ENCODE data around the gene RNF26. TPM values are rescaled to one million over a fixed set of nuclear protein-coding genes. Genes with fewer than 3 reads are reported as not detected.

RNF26 gene
- total and polyA plus RNA-seq, 2 of the 13 experiments (the other 11 are each of a cell fraction or from before 2014, with no cell fraction given) = 11.9 to 26.3 TPM

DNA sequence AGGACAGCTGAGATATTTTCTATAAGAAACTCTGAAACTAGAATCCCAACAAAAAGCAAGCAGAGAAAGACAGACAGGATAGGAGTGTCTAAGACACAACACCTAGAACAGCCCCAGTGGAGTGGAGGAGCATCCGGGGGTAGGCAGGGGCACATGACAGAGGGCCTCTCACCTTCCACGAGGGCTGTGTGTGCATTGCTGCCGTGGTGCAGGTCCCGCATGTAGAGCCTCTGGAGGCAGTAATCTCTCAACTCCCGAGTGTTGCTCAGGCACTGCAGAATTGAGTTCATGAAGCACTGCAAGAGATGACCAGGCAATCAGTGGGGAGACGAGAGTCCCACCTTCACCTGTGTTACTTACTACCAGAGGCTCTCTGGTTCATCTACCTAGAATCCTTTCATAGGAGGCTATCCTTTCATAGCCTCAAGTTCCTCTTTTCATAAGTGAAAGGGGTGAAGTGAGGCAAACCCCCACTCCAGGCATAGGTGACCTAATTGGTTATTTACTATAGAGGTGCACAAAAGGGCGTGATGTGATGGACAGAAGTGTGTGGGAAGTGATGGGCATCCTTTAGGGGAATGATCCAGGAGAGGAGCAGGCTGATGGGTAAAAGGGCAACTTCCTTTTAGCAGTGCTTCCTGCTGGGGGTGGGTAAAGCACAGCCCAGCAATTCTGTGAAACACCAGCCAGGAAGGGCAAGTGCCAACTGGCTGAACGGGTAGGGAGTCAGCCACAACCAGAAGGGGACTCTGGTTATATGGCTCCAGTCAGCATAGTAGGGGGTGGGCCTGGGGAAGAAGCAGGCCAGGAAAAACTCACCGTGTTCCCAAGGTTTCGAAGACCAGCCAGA is 25.3 kb downstream of the RNF26 start:
- intact Hi-C loops (cut with micrococcal nuclease; ENCODE audit: unreplicated experiment) = no loop called here
- Histone ChIP-seq H3K79me2 (ENCODE audit: insufficient read depth, low read length) (peaks cover 3% of the 10 kb centered on the region), H3K27me3 (ENCODE audit: control insufficient read depth in 1 of 2, insufficient read depth in 2 of 2, low read length in 2 of 2) (no peaks in the 10 kb centered on the region), H4K20me1 (ENCODE audit: insufficient read depth, low read length) (no peaks in the 10 kb centered on the region; the same call in 1 of the 2 replicates), H3K9me3 (ENCODE audit: low read length) (no peaks in the 10 kb centered on the region), H3K4me3 (replicated peaks in 1 of 3; ENCODE audit: insufficient read depth in 1 of 3, low read depth in 2 of 3, low read length in 3 of 3) (no peak overlapping the region), H2AFZ (ENCODE audit: low read length) (no peak overlapping the region), H3K9ac (ENCODE audit: insufficient read depth, low read depth, low read length) (no peak overlapping the region), H3K4me1 (ENCODE audit: insufficient read depth, low read length) (peaks cover 57% of the 10 kb centered on the region), H3K27ac (ENCODE audit: extremely low read length, insufficient read depth, low read length) (no peak overlapping the region), H3K36me3 (replicated peaks in 1 of 2; ENCODE audit: control insufficient read depth in 1 of 2, insufficient read depth in 2 of 2, low read length in 2 of 2) (peaks cover 7 to 31% of the 10 kb centered on the region in 2 experiments; a peak in 4 of 5 replicates), H3K4me2 (ENCODE audit: low read depth, low read length) (no peak overlapping the region)
- BruUV-seq (replicated peaks) = no TSS peak
- POLR2A ChIA-PET = interaction anchor here (1.8 kb wide), 1 partner anchor 11 kb away, joined by 12 read pairs; no protein-coding TSS in a partner anchor
- 96% methylated on average over 6 of the region's 10 CpGs for WGBS (ENCODE audit: low lambda C conversion rate)
- no peak for DNase-seq (ENCODE audit: low spot score)
- no peak for FAIRE-seq
- CTCF ChIA-PET (ENCODE audit: low intra/inter-chr PET ratio, low total read pairs) = no interaction called here
- in situ Hi-C loops (cut with HindIII; ENCODE audit: extremely low pct_ligation_motif_present, low pct_unique_long_range_greater_than_20kb) = no loop called here
- no peak for ATAC-seq
- TF ChIP-seq NCOR1 (IDR thresholded peaks at IDR 0.05; ENCODE audit: borderline replicate concordance, low read length) = no peak
- TF ChIP-seq ZMYM2 (CRISPR knock-in tag; IDR thresholded peaks at IDR 0.05) = no peak
- TF ChIP-seq CSRNP2 (CRISPR knock-in tag; conservative IDR thresholded peaks at IDR 0.05; ENCODE audit: low read depth) = no peak
- no peak for TF ChIP-seq DPF2 (CRISPR knock-in tag; IDR thresholded peaks at IDR 0.05; ENCODE audit: borderline replicate concordance, low read depth)
- no peak for TF ChIP-seq KLF16 (CRISPR knock-in tag; IDR thresholded peaks at IDR 0.05)
- TF ChIP-seq, protein P1, sequence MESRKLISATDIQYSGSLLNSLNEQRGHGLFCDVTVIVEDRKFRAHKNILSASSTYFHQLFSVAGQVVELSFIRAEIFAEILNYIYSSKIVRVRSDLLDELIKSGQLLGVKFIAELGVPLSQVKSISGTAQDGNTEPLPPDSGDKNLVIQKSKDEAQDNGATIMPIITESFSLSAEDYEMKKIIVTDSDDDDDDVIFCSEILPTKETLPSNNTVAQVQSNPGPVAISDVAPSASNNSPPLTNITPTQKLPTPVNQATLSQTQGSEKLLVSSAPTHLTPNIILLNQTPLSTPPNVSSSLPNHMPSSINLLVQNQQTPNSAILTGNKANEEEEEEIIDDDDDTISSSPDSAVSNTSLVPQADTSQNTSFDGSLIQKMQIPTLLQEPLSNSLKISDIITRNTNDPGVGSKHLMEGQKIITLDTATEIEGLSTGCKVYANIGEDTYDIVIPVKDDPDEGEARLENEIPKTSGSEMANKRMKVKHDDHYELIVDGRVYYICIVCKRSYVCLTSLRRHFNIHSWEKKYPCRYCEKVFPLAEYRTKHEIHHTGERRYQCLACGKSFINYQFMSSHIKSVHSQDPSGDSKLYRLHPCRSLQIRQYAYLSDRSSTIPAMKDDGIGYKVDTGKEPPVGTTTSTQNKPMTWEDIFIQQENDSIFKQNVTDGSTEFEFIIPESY (CRISPR knock-in tag; IDR thresholded peaks at IDR 0.05) = no peak
- no peak for TF ChIP-seq ZNF589 (CRISPR knock-in tag; conservative IDR thresholded peaks at IDR 0.05)
- no peak for TF ChIP-seq SNRNP70 (IDR thresholded peaks at IDR 0.05; ENCODE audit: low read depth, low read length)
- TF ChIP-seq TCF7 (IDR thresholded peaks at IDR 0.05; ENCODE audit: low read depth) = no peak
- TF ChIP-seq, protein P2, sequence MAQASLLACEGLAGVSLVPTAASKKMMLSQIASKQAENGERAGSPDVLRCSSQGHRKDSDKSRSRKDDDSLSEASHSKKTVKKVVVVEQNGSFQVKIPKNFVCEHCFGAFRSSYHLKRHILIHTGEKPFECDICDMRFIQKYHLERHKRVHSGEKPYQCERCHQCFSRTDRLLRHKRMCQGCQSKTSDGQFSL (CRISPR knock-in tag; IDR thresholded peaks at IDR 0.05) = no peak
- no peak for TF ChIP-seq ZNF280D (CRISPR knock-in tag; IDR thresholded peaks at IDR 0.05)
- TF ChIP-seq GMEB2 (CRISPR knock-in tag; IDR thresholded peaks at IDR 0.05; ENCODE audit: low read depth) = no peak
